GM12878 (cell line): ENCODE data around the gene DIAPH1.

Experiments used
- EZH2 ChIP-seq: IDR thresholded peaks from 2 replicates; pipeline ENCODE4 v1.6.1; 2012; ENCODE audit warnings: low read depth, mild to moderate bottlenecking, control low read depth, inconsistent platforms, low read length, borderline replicate concordance; ENCODE audit not compliant: control insufficient read depth
- MXI1 ChIP-seq: fragments of 150-350 bp; IDR thresholded peaks from 2 replicates; pipeline ENCODE4 v1.6.1; 2011; ENCODE audit warnings: low read depth, mild to moderate bottlenecking, inconsistent platforms, low read length, improper control_type of control experiment
- NRF1 ChIP-seq: conservative IDR thresholded peaks from 2 replicates; pipeline ENCODE4 v1.6.1; 2011; ENCODE audit warnings: mild to moderate bottlenecking, low read depth, low read length, improper control_type of control experiment
- POLR2A ChIP-seq: IDR thresholded peaks from 2 replicates; pipeline ENCODE4 v1.6.1; 2011; ENCODE audit warnings: low read depth, mild to moderate bottlenecking, low read length
- RBBP5 ChIP-seq: fragments of 200-600 bp; sonication (generic); conservative IDR thresholded peaks from 2 replicates; pipeline ENCODE4 v1.6.1; 2016
- TCF12 ChIP-seq: IDR thresholded peaks from 2 replicates; pipeline ENCODE4 v1.6.1; 2011; ENCODE audit warnings: low read depth, mild to moderate bottlenecking, low read length
- TF ChIP-seq, protein P1 (sequence below), 3 experiments: IDR thresholded peaks in 2 of 3; conservative IDR thresholded peaks in 1 of 3; 2 replicates each; pipeline ENCODE4 v1.5.1; 2011; ENCODE audit warnings: low read depth in 3 of 3, low read length in 3 of 3, mild to moderate bottlenecking in 3 of 3, control low read depth in 2 of 3, moderate library complexity in 2 of 3, inconsistent platforms in 1 of 3, mixed read lengths in 1 of 3; ENCODE audit not compliant: control insufficient read depth in 2 of 3, insufficient read depth in 1 of 3; ENCODE audit errors: extremely low read depth in 1 of 3

DNA sequence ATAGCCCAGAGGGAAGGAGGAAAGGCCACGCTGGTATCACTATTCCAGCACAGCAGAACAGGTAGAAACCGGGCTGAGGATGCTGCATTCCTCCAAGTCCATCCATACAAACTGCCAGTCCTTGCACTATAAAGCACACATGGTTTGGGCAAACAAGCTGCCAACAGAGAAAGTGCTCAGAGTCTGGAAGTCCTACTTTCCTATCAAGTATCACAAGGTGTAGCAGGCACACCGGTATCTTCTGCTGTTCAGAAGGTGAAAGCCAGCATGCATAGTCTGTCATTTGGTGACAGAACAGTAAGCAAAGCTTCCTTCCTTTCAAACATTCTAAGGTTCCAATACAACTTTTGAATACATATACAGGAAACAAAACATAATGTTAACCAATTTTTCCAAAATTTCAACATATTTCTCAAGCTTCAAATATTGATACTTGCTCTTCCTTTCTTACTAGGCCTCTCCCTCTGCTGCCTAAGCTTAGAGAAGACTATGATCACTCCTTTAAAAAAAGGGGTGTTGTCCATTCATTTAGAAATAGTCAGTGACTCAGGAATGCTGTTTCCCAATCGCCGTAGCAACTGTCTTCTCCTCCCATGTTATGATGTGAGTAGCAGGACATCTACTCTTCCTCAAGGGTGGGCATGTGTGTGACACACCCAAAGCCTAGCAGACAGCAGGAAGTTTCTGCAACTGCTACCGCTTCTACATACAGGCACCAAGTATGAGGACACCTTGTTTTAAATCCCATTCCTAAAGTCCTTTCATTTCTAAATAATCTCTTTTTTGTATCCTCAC lies 14.7 kb downstream of the DIAPH1 start:
- TF ChIP-seq MXI1 (no peak), NRF1 (no peak), TCF12 (no peak), RBBP5 (no peak), POLR2A (no peak), EZH2 (no peak)
- TF ChIP-seq, protein P1, sequence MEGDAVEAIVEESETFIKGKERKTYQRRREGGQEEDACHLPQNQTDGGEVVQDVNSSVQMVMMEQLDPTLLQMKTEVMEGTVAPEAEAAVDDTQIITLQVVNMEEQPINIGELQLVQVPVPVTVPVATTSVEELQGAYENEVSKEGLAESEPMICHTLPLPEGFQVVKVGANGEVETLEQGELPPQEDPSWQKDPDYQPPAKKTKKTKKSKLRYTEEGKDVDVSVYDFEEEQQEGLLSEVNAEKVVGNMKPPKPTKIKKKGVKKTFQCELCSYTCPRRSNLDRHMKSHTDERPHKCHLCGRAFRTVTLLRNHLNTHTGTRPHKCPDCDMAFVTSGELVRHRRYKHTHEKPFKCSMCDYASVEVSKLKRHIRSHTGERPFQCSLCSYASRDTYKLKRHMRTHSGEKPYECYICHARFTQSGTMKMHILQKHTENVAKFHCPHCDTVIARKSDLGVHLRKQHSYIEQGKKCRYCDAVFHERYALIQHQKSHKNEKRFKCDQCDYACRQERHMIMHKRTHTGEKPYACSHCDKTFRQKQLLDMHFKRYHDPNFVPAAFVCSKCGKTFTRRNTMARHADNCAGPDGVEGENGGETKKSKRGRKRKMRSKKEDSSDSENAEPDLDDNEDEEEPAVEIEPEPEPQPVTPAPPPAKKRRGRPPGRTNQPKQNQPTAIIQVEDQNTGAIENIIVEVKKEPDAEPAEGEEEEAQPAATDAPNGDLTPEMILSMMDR (IDR thresholded peaks at IDR 0.05 in 2 of 3, conservative IDR thresholded peaks at IDR 0.05 in 1 of 3; ENCODE audit: control insufficient read depth in 2 of 3, extremely low read depth in 1 of 3, insufficient read depth in 1 of 3, low read depth in 3 of 3, low read length in 3 of 3) = no peak
